Measurements from ENCODE around the gene KLK2. TPM values are rescaled to one million over a fixed set of nuclear protein-coding genes. Genes with fewer than 3 reads are reported as not detected.

KLK2 gene
- total and polyA plus RNA-seq, 10 donors = 0.37 to 1.2 (median 0.65) TPM; not detected in 5

- H3K36me3 ChIP-seq = no peaks in the 10 kb centered on the region
- H3K4me3 ChIP-seq = no peak overlapping the region
- no peak for TF ChIP-seq CTCF (IDR thresholded peaks at IDR 0.05 in 8 of 11, conservative IDR thresholded peaks at IDR 0.05 in 3 of 11)
- no peak for TF ChIP-seq POLR2A (IDR thresholded peaks at IDR 0.05)
- no peak for TF ChIP-seq POLR2AphosphoS5 (IDR thresholded peaks at IDR 0.05)
- H3K4me1 ChIP-seq = peaks cover 0 to 7% (median 0%) of the 10 kb centered on the region in 6 donors
- H3K9me3 ChIP-seq = no peaks in the 10 kb centered on the region
- no peak overlapping the region for H3K27ac ChIP-seq
- H3K27me3 ChIP-seq (replicated peaks in 1 of 7) = peaks cover 0 to 75% (median 0%) of the 10 kb centered on the region in 7 donors
- intact Hi-C loops (cut with DNase I; ENCODE audit: low total_unique reads) = no loop called here
- WGBS, 5 donors = 75 to 89% (median 83%) methylated on average over 5 of the region's 5 CpGs
- no peak for DNase-seq
Observed at GRCh38 chr19:50928831-50929230, 55.6 kb downstream of the KLK2 start.

Other genes starting within 250 kb of the KLK2 start
- under 1 TPM in 3 of 7 donors, not detected in 4; 0.28 to 0.51 (median 0.32) TPM for gene SYT3, start 233.6 kb upstream of the KLK2 start, total RNA-seq
- under 1 TPM; 0.02 to 0.20 (median 0.06) TPM for gene SYT3, start 233.6 kb upstream of the KLK2 start, polyA plus RNA-seq
- gene C19orf81, start 224.0 kb upstream of the KLK2 start, total RNA-seq = not detected
- not detected for gene C19orf81, start 224.0 kb upstream of the KLK2 start, polyA plus RNA-seq
- gene SHANK1, start 153.6 kb upstream of the KLK2 start, total RNA-seq = 1 to 10 TPM in 2 of 7 donors, under 1 TPM in 4, not detected in 1; 0.14 to 1.8 (median 0.61) TPM
- gene SHANK1, start 153.6 kb upstream of the KLK2 start, polyA plus RNA-seq = under 1 TPM in 2 of 3 donors, not detected in 1; 0.07 to 0.32 TPM
- 10 to 100 TPM in 1 of 7 donors, 1 to 10 TPM in 6; 6.2 to 10.7 (median 9.0) TPM for gene CLEC11A, start 150.1 kb upstream of the KLK2 start, total RNA-seq
- gene CLEC11A, start 150.1 kb upstream of the KLK2 start, polyA plus RNA-seq = 1 to 10 TPM; 8.7 to 9.0 (median 8.9) TPM
- not detected for gene GPR32, start 103.0 kb upstream of the KLK2 start, total RNA-seq
- not detected for gene GPR32, start 103.0 kb upstream of the KLK2 start, polyA plus RNA-seq
- not detected for gene ACP4, start 83.0 kb upstream of the KLK2 start, total RNA-seq
- not detected for gene ACP4, start 83.0 kb upstream of the KLK2 start, polyA plus RNA-seq
- gene KLK1, start 49.7 kb upstream of the KLK2 start, total RNA-seq = 10 to 100 TPM in 4 of 7 donors, 1 to 10 TPM in 3; 1.3 to 28.6 (median 10.7) TPM
- gene KLK1, start 49.7 kb upstream of the KLK2 start, polyA plus RNA-seq = 10 to 100 TPM; 16.3 to 56.5 (median 54.5) TPM
- gene KLK15, start 39.9 kb upstream of the KLK2 start, total RNA-seq = not detected
- gene KLK15, start 39.9 kb upstream of the KLK2 start, polyA plus RNA-seq = under 1 TPM in 2 of 3 donors, not detected in 1; 0.07 to 0.13 TPM
- not detected for gene KLK3, start 18.5 kb upstream of the KLK2 start, total RNA-seq
- under 1 TPM in 1 of 3 donors, not detected in 2; 0.03 TPM for gene KLK3, start 18.5 kb upstream of the KLK2 start, polyA plus RNA-seq
- not detected for gene KLK4, start 38.0 kb downstream of the KLK2 start, total RNA-seq
- gene KLK4, start 38.0 kb downstream of the KLK2 start, polyA plus RNA-seq = under 1 TPM; 0.19 to 0.26 (median 0.20) TPM
- under 1 TPM in 1 of 7 donors, not detected in 6; 0.79 TPM for gene KLK5, start 79.6 kb downstream of the KLK2 start, total RNA-seq
- gene KLK5, start 79.6 kb downstream of the KLK2 start, polyA plus RNA-seq = under 1 TPM in 1 of 3 donors, not detected in 2; 0.13 TPM
- 1 to 10 TPM in 5 of 7 donors, under 1 TPM in 1, not detected in 1; 0.79 to 9.5 (median 3.0) TPM for gene KLK6, start 96.2 kb downstream of the KLK2 start, total RNA-seq
- gene KLK6, start 96.2 kb downstream of the KLK2 start, polyA plus RNA-seq = 1 to 10 TPM in 1 of 3 donors, under 1 TPM in 2; 0.43 to 5.8 (median 0.80) TPM
- 1 to 10 TPM in 1 of 7 donors, under 1 TPM in 1, not detected in 5; 0.23 to 1.6 TPM for gene KLK7, start 110.5 kb downstream of the KLK2 start, total RNA-seq
- under 1 TPM; 0.03 to 0.45 (median 0.09) TPM for gene KLK7, start 110.5 kb downstream of the KLK2 start, polyA plus RNA-seq
- gene KLK8, start 128.2 kb downstream of the KLK2 start, total RNA-seq = not detected
- under 1 TPM in 1 of 3 donors, not detected in 2; 0.56 TPM for gene KLK8, start 128.2 kb downstream of the KLK2 start, polyA plus RNA-seq
- gene KLK10, start 146.3 kb downstream of the KLK2 start, total RNA-seq = not detected
- gene KLK10, start 146.3 kb downstream of the KLK2 start, polyA plus RNA-seq = under 1 TPM; 0.06 to 0.13 (median 0.09) TPM
- gene KLK11, start 153.2 kb downstream of the KLK2 start, total RNA-seq = not detected
- gene KLK11, start 153.2 kb downstream of the KLK2 start, polyA plus RNA-seq = under 1 TPM in 2 of 3 donors, not detected in 1; 0.09 to 0.29 TPM
- gene KLK12, start 161.6 kb downstream of the KLK2 start, total RNA-seq = not detected
- gene KLK12, start 161.6 kb downstream of the KLK2 start, polyA plus RNA-seq = under 1 TPM in 1 of 3 donors, not detected in 2; 0.16 TPM
- not detected for gene KLK13, start 191.7 kb downstream of the KLK2 start, total RNA-seq
- under 1 TPM in 1 of 3 donors, not detected in 2; 0.13 TPM for gene KLK13, start 191.7 kb downstream of the KLK2 start, polyA plus RNA-seq
- under 1 TPM in 2 of 7 donors, not detected in 5; 0.44 to 0.63 TPM for gene KLK14, start 209.4 kb downstream of the KLK2 start, total RNA-seq
- under 1 TPM; 0.12 to 0.33 (median 0.22) TPM for gene KLK14, start 209.4 kb downstream of the KLK2 start, polyA plus RNA-seq
- 1 to 10 TPM; 4.5 to 8.2 (median 6.5) TPM for gene CTU1, start 235.0 kb downstream of the KLK2 start, total RNA-seq
- gene CTU1, start 235.0 kb downstream of the KLK2 start, polyA plus RNA-seq = 1 to 10 TPM; 1.1 to 4.0 (median 2.6) TPM

All from spleen (tissue), 11 donors.